ENCODE results near the gene FERMT3.

FERMT3 gene

GRCh38 chr11:64210301-64211020 lies 3.9 kb downstream of the FERMT3 start:
- Histone ChIP-seq H3K9me2 (replicated peaks; ENCODE audit: insufficient read depth, low read length) (no peaks in the 10 kb centered on the region), H2AFZ (ENCODE audit: low read length) (no peak overlapping the region), H3K27ac (ENCODE audit: low read length) (no peak overlapping the region), H3K4me2 (ENCODE audit: low read depth, low read length) (no peak overlapping the region), H3K9me3 (replicated peaks; ENCODE audit: insufficient read depth, low read length) (no peaks in the 10 kb centered on the region), H3F3A (ENCODE audit: insufficient read depth, low read length) (no peaks in the 10 kb centered on the region; the same call in 1 of the 2 replicates), H3K4me3 (ENCODE audit: low read length) (no peak overlapping the region), H4K20me1 (ENCODE audit: insufficient read depth, low read length) (no peaks in the 10 kb centered on the region), H3K36me3 (replicated peaks; ENCODE audit: insufficient read depth, low read length) (no peaks in the 10 kb centered on the region), H3K9ac (ENCODE audit: low read length) (no peak overlapping the region), H3K4me1 (ENCODE audit: low read length) (peaks cover 8% of the 10 kb centered on the region), H3K79me2 (ENCODE audit: low read length) (no peaks in the 10 kb centered on the region; the same call in 1 of the 2 replicates), H3K27me3 (replicated peaks; ENCODE audit: insufficient read depth, low read length) (no peaks in the 10 kb centered on the region)
- no peak for DNase-seq
- no peak for TF ChIP-seq EZH2phosphoT487 (IDR thresholded peaks at IDR 0.05; ENCODE audit: low read length)
- no peak for TF ChIP-seq EZH2 (optimal IDR thresholded peaks at IDR 0.05; ENCODE audit: low read depth, low read length)
- TF ChIP-seq CTCF (IDR thresholded peaks at IDR 0.05; ENCODE audit: low read length) = no peak

DNA sequence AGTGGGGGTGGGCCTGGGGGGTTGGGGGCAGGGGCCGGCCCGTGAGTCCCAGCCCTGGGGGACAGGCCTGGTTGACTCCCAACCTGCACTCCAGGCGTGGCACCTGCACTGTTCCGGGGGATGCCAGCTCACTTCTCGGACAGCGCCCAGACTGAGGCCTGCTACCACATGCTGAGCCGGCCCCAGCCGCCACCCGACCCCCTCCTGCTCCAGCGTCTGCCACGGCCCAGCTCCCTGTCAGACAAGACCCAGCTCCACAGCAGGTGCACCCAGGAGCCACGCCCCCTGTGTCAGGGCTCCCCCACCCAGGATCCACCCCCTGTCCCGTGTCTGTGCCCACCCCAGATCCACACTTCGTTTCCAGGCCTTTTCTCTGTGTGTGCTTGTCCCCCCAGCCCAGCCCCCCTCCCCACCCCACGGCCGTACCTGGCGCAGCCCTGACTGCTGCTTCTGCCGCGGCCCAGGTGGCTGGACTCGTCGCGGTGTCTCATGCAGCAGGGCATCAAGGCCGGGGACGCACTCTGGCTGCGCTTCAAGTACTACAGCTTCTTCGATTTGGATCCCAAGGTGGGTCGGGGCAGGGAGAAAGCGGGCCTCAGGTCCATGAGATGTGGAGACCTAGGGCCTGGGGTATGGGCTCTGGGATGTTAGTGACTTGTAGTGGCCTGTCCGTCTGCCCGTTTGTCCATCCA lies 4.8 kb downstream of the FERMT3 start:
- H3F3A ChIP-seq (ENCODE audit: insufficient read depth, low read length) = no peaks in the 10 kb centered on the region; the same call in 1 of the 2 replicates
- H3K4me2 ChIP-seq (ENCODE audit: low read depth, low read length) = no peak overlapping the region
- H2AFZ ChIP-seq (ENCODE audit: low read length) = no peak overlapping the region
- no peaks in the 10 kb centered on the region for H3K9me3 ChIP-seq (replicated peaks; ENCODE audit: insufficient read depth, low read length)
- H3K36me3 ChIP-seq (replicated peaks; ENCODE audit: insufficient read depth, low read length) = no peaks in the 10 kb centered on the region
- H4K20me1 ChIP-seq (ENCODE audit: insufficient read depth, low read length) = no peaks in the 10 kb centered on the region
- no peaks in the 10 kb centered on the region for H3K9me2 ChIP-seq (replicated peaks; ENCODE audit: insufficient read depth, low read length)
- no peaks in the 10 kb centered on the region for H3K27me3 ChIP-seq (replicated peaks; ENCODE audit: insufficient read depth, low read length)
- H3K9ac ChIP-seq (ENCODE audit: low read length) = no peak overlapping the region
- no peak overlapping the region for H3K4me3 ChIP-seq (ENCODE audit: low read length)
- no peak overlapping the region for H3K27ac ChIP-seq (ENCODE audit: low read length)
- H3K79me2 ChIP-seq (ENCODE audit: low read length) = no peaks in the 10 kb centered on the region; the same call in 1 of the 2 replicates
- TF ChIP-seq EZH2phosphoT487 (IDR thresholded peaks at IDR 0.05; ENCODE audit: low read length) (no peak), CTCF (IDR thresholded peaks at IDR 0.05; ENCODE audit: low read length) (no peak), EZH2 (optimal IDR thresholded peaks at IDR 0.05; ENCODE audit: low read depth, low read length) (no peak)
- H3K4me1 ChIP-seq (ENCODE audit: low read length) = peaks cover 3% of the 10 kb centered on the region; the same call in 1 of the 2 replicates
- no peak for DNase-seq

GRCh38 chr11:64216879-64217278 lies 10.4 kb downstream of the FERMT3 start:
- no peak for DNase-seq
- no peaks in the 10 kb centered on the region for H3K4me1 ChIP-seq (ENCODE audit: low read length)
- no peak overlapping the region for H3K9ac ChIP-seq (ENCODE audit: low read length)
- TF ChIP-seq EZH2 (optimal IDR thresholded peaks at IDR 0.05; ENCODE audit: low read depth, low read length) (no peak), CTCF (IDR thresholded peaks at IDR 0.05; ENCODE audit: low read length) (no peak), EZH2phosphoT487 (IDR thresholded peaks at IDR 0.05; ENCODE audit: low read length) (no peak)
- no peaks in the 10 kb centered on the region for H3K9me2 ChIP-seq (replicated peaks; ENCODE audit: insufficient read depth, low read length)
- no peaks in the 10 kb centered on the region for H3K36me3 ChIP-seq (replicated peaks; ENCODE audit: insufficient read depth, low read length)
- H3K27me3 ChIP-seq (replicated peaks; ENCODE audit: insufficient read depth, low read length) = no peaks in the 10 kb centered on the region
- no peaks in the 10 kb centered on the region for H3K79me2 ChIP-seq (ENCODE audit: low read length)
- no peak overlapping the region for H3K27ac ChIP-seq (ENCODE audit: low read length)
- no peak overlapping the region for H3K4me2 ChIP-seq (ENCODE audit: low read depth, low read length)
- no peaks in the 10 kb centered on the region for H4K20me1 ChIP-seq (ENCODE audit: insufficient read depth, low read length)
- no peaks in the 10 kb centered on the region for H3K9me3 ChIP-seq (replicated peaks; ENCODE audit: insufficient read depth, low read length)
- H3K4me3 ChIP-seq (ENCODE audit: low read length) = no peak overlapping the region
- no peaks in the 10 kb centered on the region for H3F3A ChIP-seq (ENCODE audit: insufficient read depth, low read length)
- no peak overlapping the region for H2AFZ ChIP-seq (ENCODE audit: low read length)

All from MM.1S (cell line).